Cortex of kidney (tissue), 1 donor: ENCODE results near the gene ITPR1.

Experiments used
- DNase-seq: peaks from one replicate; lab custom pipeline; 2025; lab: John Stamatoyannopoulos, UW

ITPR1 gene

DNA sequence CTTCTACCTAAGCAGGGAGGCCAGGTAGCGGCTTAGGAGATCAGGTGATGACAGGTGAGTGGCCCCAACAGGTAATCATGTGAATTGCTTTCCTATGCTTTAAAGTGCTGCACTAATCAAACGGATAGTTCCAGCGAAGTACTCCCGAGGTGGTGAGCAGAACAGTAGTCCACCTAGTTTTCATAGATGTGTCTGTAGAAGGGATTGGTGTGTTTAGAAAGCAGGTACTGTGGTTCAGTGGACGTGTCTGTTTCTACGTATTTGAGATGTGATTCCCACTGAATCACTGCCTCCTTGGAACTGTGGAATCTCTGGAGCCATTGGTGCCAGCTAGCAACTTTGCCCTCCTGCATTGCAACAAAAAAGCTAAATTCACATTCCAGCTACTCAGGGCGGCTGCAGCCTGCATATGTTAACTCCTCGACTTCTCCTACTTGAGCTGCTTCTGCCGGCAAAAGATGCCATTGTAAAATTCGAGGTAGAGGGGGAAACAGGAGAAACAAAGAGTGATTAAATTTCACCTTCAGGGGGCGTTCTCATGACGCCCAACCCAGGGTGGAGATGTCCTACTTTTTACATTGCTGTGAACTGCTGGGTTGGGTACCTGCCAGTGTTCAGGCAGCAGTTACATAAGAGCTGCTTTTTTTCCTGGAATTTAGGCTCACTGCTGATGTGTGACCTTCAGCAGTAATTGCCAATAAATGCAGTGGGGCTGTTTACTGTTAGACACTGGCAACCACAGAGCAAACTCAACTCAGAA, 227.3 kb downstream of the ITPR1 start:
- DNase-seq, result no peak

DNA sequence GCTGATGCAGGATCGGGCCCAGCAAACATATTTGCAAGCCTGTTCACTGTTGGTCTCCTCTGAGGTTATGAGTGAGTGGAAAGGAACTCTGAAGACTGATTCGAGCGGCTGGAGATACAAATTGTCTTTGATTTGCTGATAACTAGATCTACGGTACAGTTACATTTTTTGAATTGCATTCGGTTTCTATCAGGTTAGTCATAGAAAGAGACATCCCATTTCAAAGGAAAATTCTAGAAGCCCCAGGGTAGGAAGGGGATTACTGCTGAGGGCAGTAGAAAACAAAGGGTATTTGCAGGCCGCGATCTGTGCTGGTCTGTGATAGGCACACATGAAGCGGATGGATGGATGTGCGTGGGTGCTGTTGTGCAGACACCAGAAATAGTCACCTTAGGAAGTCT, 228.4 kb downstream of the ITPR1 start:
- DNase-seq, result no peak

DNA sequence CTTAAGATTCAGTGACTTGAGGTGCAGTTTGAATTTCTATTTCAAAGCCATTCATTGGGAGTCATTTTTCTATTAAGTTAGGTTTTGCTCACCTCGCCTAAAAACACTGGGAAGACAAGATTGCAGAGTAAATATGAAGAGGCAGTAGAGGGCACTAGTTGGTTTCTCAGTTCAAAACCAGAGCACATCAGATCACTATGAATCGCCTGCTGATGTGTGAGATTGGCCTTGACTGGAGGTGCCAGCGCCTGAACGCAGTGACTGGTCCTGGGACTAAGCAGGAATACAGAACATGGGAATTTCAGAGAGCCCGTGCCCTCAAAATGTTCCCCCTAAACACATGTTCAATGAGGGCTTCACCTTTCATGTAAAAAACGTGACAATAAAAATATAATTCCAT, 229.0 kb downstream of the ITPR1 start:
- DNase-seq, result no peak

DNA sequence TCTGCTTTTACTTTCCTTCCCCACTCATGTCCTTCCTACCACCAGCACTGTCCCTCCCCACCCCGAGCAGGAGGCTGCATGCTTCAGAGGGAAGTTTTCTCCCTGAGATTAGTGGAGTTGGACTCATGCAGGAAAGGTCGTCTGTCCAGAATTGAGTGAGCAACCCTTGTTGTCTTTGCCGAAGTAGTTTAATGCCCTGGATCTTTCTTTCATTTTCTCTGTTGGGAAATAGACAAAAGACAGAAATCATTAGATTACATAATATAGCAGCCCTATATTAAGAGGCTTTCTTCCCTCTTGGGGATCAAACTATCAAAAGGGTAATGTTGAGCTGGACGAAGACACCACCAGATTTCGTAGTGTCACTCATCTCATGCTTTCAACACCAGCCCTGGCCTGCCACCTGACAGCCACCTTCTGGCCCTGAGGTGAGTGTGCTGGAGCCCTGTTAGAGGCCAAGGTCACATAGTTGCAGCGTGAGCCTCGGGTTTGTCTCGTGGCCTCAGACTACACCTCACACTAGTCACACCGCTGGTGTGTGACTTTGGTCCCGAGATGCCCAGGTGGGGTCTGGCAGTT, 231.0 kb downstream of the ITPR1 start:
- no peak for DNase-seq

DNA sequence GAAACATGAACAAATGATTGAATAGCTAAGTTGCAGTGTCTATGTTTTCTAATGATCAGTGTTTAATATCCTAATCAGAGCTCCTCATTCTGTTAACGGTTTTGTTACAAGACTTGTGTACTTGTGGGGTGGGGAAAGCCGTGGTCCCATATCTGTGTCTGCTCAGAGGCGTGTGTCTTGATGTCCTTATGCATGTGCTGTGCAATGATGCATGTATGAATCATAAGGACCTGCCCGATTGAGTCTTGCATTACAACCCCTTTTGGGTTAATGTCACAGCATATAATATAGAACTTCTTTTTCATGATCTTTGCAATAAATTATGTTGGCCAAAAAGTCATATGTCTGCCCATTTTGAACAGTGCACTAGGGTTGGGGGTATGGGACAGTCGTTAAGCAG, 233.4 kb downstream of the ITPR1 start:
- DNase-seq, result no peak

DNA sequence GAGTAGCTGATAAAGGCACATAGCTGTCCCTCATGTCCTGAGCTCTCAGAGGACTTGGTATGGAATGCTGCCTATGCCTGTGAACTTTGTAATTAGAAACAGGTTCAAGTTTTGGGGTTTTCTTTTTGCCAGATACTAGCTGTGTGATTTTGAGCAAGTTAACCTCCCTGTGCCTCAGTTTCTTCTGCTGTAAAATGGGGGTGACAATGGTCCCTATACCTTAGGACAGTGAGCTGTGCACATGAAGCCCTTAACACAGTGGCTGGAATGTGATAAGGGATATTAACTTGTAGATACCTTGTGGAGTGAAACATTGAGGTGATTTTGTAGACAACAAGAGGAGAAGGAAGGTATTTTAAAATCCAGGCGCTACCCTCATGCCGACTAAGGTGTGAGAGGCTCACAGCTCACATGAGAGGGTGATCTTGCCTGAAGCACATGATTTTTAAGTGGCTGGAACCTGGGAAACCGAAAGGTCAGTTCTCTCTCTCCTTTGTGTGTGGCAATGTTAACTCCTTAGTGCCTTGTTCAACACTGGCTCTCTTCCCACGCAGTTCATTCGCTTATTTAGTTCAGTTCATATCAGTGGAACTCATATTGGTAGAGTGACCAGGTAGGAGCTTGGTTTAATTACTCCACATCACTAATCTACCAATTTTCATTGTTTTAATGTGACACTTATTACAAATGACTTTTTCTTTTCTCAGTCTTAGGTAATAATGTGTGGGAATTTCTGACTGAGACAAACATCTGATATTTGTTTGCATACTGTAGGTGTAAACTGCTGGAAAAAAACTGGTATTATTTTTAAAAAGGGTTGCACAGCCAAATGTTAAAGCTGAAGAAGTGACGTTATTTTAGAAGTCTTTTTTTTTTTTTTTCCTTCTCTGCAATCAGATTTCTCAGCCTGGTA, 236.2 kb downstream of the ITPR1 start:
- no peak for DNase-seq

- DNase-seq, result no peak
Observed at GRCh38 chr3:4730719-4731118, 237.6 kb downstream of the ITPR1 start.

DNA sequence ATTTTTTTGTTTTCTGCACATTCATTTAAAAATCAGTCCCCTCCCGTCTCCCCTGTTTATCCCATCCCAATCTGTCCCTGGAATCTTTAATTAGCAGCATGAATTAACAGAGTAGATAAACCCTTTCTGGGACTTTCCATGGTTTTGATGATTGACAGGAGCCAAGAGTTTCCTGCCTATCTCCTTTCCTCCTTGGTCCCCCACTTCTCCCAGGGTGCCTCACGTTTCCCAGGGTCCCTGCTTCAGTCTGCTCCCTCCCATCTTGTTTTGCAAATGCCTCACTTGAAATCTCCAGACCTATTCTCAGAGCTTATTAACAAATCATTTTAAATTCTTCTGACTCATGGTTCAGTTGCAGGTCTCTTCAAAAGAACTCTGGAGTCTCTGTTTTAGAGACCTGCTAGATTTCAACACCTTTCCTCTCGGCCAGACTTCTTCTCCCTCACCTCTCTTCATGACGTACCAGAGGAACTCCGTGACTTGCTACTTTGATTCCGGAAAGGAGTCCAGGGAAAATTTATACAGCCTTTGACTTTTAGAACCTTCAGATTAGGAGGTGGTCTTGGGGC, 238.5 kb downstream of the ITPR1 start:
- DNase-seq, result no peak

DNA sequence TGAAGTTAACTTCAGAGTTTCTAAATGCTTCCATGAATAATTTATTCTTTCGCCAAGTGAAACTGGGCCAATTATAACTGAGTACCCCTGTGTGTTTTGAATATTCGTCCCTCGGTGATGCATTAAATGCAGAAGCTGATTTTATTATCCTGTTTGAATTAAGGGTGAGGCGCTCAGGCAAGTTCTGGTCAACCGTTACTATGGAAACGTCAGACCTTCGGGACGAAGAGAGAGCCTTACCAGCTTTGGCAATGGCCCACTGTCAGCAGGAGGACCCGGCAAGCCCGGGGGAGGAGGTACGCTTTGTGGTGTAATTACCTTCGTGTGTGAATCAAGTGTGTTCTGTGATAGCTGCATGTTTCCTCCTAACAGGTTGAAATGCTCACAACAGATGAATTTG, 239.8 kb downstream of the ITPR1 start:
- no peak for DNase-seq

- DNase-seq, result no peak
Observed at GRCh38 chr3:4734454-4734853, 241.3 kb downstream of the ITPR1 start.

- DNase-seq, result no peak
Observed at GRCh38 chr3:4735243-4735642, 242.1 kb downstream of the ITPR1 start.

DNA sequence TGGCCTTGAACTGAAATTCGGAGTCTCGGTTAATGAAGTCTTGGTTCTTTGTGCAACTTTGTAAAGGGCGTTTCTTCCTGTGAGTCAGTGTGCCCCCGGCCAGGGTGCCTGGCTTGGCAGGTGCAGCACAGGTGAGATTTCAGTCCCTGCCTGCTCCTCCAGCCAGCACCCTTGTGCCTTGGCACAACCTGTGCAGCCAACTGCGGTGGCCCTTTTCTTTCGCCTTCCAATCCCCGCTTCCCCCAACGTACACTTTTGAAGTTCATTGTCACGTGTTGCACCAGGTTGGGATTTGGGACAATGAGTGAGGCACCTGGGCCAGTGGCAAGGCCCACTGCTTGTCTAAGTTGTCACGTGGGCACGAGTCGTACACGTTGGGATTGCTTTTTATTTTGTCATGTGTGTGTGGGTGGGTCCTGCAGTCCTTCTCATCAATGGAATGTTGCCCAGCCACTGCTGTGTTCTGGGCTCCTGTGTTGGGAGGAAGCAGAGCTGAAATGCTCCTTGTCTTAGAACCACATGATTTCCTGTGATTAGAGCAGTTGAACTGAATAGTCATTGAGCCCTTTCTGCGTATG, 243.2 kb downstream of the ITPR1 start:
- DNase-seq, result no peak

DNA sequence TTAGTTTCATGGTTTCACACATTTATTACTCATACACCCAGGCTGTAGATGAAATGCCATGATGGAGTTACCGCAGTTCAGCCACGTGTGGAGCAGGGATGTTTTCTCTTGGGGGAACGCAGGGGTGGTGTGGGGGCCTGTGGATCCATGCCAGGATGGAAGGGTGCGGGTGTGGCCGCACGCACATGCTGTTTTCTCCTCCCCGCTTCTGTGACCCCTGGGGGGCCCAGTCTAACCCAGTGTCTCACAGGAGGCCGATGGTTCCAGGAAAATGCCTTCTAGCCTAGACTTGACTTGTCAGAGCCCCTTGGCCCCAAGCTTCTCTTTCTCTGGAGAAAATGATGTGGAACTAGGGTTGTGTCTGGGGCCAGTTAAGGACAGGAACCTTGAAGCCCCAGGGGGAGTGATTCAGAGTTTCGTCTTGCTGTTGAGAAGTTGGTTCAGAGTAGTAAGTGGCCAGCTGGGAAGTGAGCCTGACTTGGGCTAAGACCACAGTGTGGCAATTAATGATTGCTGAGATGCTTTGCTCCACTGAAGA, 245.7 kb downstream of the ITPR1 start:
- no peak for DNase-seq

DNA sequence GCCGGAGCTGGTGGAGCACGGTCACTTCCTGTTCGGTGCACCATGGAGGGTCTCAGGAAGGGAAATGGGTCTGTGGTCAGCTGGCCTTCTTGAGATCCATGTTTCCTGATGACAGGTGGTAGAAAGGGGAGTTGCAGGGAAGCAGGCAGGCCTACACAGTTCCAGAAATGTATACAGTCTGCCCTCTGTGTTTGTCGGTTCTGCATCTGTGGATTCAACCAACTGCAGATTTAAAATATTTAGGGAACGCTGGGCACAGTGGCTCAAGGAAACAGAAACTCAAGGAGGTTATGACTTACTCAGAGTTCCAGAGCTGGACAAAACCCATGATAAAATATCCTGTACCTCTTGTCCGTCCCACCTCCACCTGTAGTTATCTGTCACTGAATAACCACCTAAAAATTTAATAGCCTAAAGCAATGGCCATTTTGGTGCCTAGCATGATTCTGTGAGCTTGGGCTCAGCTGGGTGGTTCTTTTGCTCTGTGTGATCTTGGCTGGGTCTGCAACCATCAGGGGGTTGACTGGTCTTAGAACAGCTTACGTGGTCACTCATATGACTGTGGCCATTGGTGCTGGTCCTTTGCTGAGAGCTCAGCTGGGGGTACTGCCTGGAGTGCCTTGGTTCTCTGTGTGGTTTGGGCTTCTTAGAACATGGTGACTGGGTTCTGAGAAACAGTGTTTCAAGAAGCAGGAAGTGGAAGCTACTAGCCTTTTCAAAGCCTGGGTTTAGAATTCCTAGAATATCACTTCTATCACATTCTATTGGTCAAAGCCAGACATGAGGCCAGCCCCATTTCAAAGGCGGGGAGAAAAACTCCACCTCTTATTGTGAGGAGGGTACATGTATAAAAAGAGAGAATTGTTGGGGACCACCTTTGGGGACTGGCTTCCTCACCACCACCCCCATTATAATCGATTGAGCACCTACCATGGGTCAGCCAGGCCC, 246.4 kb downstream of the ITPR1 start:
- no peak for DNase-seq

- no peak for DNase-seq
Observed at GRCh38 chr3:4740397-4741105, 247.4 kb downstream of the ITPR1 start.

GRCh38 chr3:4741106-4741403, 247.9 kb downstream of the ITPR1 start:
- no peak for DNase-seq

DNA sequence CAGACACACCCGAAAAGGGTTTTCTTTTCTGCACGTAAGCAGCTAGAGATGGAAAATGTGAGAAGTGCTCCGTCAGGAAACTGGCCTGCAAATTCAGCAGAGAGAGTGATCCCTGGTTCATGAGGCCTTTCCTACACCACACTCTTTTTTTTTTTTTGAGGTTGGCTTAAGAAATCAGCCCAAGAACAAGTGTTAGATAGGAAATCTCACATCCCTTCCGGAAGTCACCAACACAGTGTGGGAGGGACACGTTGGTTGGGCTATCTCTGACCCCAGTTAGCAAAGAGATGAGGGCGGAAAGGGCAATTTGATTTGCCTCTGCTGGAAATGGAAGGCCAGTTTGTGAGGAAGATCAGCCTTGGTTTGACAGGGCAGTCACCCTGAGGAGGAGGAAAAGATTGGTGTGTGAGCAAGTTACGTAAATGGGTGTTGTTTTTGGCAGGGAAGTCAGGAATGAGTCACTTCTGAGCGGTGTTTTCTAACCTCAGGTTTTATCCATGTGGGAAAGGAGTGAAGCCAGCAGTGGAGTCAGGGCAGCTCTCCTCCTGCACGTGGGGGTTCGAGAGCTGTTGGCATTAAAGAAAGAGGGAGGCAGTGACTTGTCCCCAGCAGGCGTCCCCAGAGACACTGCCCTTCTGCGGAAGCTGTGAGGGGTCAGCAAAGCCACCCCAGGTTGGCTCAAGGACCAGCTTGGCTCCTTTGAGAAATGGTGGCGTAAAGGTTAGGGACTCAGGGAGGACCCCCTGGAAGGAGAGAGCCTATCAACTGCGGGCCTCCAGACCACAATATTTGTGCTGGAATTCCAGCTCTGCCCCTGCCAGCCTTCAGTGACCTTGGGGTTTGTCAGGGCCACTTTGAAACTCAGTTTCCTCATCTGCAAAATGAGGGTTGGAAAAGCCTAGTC, 248.5 kb downstream of the ITPR1 start:
- DNase-seq, result no peak

- no peak for DNase-seq
Observed at GRCh38 chr3:4742359-4742758, 249.2 kb downstream of the ITPR1 start.

- no peak for DNase-seq
Observed at GRCh38 chr3:4743371-4743770, 250.2 kb downstream of the ITPR1 start.
